ENCODE measurements around the gene MUC12.

DNA sequence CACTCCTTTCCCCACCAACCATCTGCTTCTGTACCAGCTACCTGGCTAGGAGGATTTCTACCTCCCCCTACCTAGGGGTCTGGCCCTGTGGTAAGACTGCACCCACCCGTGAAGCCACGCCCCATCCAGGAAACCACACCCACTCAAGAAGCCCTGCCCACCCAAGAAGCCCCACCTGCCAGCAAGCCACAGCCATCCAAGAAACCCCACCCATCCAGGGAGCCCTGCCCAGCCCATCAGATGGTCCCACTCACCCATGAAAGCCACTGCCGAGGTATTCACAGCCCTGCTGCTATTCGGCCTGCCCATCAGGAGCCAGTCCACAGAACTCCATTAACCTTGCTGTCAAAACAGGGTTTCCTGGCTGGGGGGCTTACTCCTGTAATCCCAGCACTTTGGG is 35.6 kb upstream of the MUC12 start:
- TF ChIP-seq ZNF558 (CRISPR knock-in tag; IDR thresholded peaks at IDR 0.05; ENCODE audit: borderline replicate concordance) = no peak
- no peak for TF ChIP-seq ZNF431 (CRISPR knock-in tag; IDR thresholded peaks at IDR 0.05; ENCODE audit: borderline replicate concordance, low read depth)
- no peak for TF ChIP-seq ZNF747 (CRISPR knock-in tag; IDR thresholded peaks at IDR 0.05; ENCODE audit: borderline replicate concordance)
- TF ChIP-seq EP300 (IDR thresholded peaks at IDR 0.05; ENCODE audit: low read depth in 2 of 2, low read length in 2 of 2) = no peak
- TF ChIP-seq EP300 (CRISPR knock-in tag; IDR thresholded peaks at IDR 0.05; ENCODE audit: borderline replicate concordance) = no peak
- no peak for TF ChIP-seq CREB1 (IDR thresholded peaks at IDR 0.05)
- TF ChIP-seq CREB1 (CRISPR knock-in tag; IDR thresholded peaks at IDR 0.05) = no peak
- TF ChIP-seq, protein P1, sequence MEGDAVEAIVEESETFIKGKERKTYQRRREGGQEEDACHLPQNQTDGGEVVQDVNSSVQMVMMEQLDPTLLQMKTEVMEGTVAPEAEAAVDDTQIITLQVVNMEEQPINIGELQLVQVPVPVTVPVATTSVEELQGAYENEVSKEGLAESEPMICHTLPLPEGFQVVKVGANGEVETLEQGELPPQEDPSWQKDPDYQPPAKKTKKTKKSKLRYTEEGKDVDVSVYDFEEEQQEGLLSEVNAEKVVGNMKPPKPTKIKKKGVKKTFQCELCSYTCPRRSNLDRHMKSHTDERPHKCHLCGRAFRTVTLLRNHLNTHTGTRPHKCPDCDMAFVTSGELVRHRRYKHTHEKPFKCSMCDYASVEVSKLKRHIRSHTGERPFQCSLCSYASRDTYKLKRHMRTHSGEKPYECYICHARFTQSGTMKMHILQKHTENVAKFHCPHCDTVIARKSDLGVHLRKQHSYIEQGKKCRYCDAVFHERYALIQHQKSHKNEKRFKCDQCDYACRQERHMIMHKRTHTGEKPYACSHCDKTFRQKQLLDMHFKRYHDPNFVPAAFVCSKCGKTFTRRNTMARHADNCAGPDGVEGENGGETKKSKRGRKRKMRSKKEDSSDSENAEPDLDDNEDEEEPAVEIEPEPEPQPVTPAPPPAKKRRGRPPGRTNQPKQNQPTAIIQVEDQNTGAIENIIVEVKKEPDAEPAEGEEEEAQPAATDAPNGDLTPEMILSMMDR (CRISPR knock-in tag; IDR thresholded peaks at IDR 0.05) = no peak
- TF ChIP-seq, protein P2, sequence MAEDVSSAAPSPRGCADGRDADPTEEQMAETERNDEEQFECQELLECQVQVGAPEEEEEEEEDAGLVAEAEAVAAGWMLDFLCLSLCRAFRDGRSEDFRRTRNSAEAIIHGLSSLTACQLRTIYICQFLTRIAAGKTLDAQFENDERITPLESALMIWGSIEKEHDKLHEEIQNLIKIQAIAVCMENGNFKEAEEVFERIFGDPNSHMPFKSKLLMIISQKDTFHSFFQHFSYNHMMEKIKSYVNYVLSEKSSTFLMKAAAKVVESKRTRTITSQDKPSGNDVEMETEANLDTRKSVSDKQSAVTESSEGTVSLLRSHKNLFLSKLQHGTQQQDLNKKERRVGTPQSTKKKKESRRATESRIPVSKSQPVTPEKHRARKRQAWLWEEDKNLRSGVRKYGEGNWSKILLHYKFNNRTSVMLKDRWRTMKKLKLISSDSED (CRISPR knock-in tag; IDR thresholded peaks at IDR 0.05) = no peak
- no peak for TF ChIP-seq RFX3 (CRISPR knock-in tag; IDR thresholded peaks at IDR 0.05)
- TF ChIP-seq SPEN (CRISPR knock-in tag; IDR thresholded peaks at IDR 0.05; ENCODE audit: low read depth) = no peak

Data from HepG2 (cell line).